K562 (cell line): ENCODE results near the gene NAT14. TPM values are rescaled to one million over a fixed set of nuclear protein-coding genes. Genes with fewer than 3 reads are reported as not detected.

ENCODE experiments used
- ATAC-seq: fragments of 200-7000 bp; cut with Tn5 transposase; 3 replicates; pipeline ENCODE4 v1.9.1; 2020; ENCODE audit warnings: moderate library complexity
- BruUV-seq: library from RNA; stranded (reverse); fragments of 400-500 nt; replicated peaks from 2 replicates; lab custom pipeline; 2021; lab: Mats Ljungman, UMichigan
- CTCF ChIA-PET: fragments of 300-600 bp; formaldehyde crosslinking; extraction: SDS; loops from one replicate; lab custom pipeline; 2021; ENCODE audit warnings: low intra/inter-chr PET ratio; lab: Yijun Ruan, JAX
- POLR2A ChIA-PET: fragments of 300-600, 350-650 bp; sonication (Branson Sonifier 250); formaldehyde crosslinking; extraction: SDS; loops from one replicate; lab custom pipeline; 2021; ENCODE audit warnings: antibody characterized with exemption, inconsistent platforms; lab: Yijun Ruan, JAX
- DNase-seq, 4 experiments: peaks; one replicate each; pipeline versions ENCODE4 v3.0.0 to v3.0.0-alpha.2; 2011 to 2018; ENCODE audit warnings: low spot score in 3 of 4, mixed read lengths in 3 of 4; ENCODE audit errors: extremely low read depth in 1 of 4
- FAIRE-seq: peaks from 2 replicates; lab custom pipeline; 2011; peaks lifted over from hg19 to GRCh38; lab: Jason Lieb, UNC
- H2AFZ ChIP-seq: 2 replicates; pipeline ENCODE4 v1.6.0; 2011; ENCODE audit warnings: low read depth, low read length, control low read depth, inconsistent platforms
- H3K27ac ChIP-seq: fragments of 200-600 bp; 3 replicates; pipeline ENCODE4 v1.8.0; 2011; ENCODE audit warnings: low read depth, mild to moderate bottlenecking, control low read depth, inconsistent platforms, low read length, moderate library complexity, mixed read lengths; ENCODE audit errors: extremely low read depth
- H3K27me3 ChIP-seq, 2 experiments: fragments of 300-600 bp in 1 of 2; 2 replicates in 1 of 2; 3 replicates in 1 of 2; pipeline versions ENCODE4 v1.6.0 to v1.8.0; 2011; ENCODE audit warnings: inconsistent platforms in 2 of 2, low read length in 2 of 2, mild to moderate bottlenecking in 1 of 2, mixed read lengths in 1 of 2, moderate library complexity in 1 of 2; ENCODE audit not compliant: control insufficient read depth in 2 of 2, insufficient read depth in 2 of 2
- H3K36me3 ChIP-seq: fragments of 300-600 bp; 3 replicates; pipeline ENCODE4 v1.8.0; 2011; ENCODE audit warnings: mild to moderate bottlenecking, low read length, inconsistent platforms; ENCODE audit not compliant: control insufficient read depth, insufficient read depth
- H3K4me1 ChIP-seq, 2 experiments: fragments of 200-600 bp in 1 of 2; replicated peaks in 1 of 2; 2 replicates in 1 of 2; 3 replicates in 1 of 2; pipeline versions ENCODE4 v1.5.1 to v1.8.0; 2011; ENCODE audit warnings: inconsistent platforms in 2 of 2, low read length in 2 of 2, mild to moderate bottlenecking in 1 of 2, mixed read lengths in 1 of 2, moderate library complexity in 1 of 2; ENCODE audit not compliant: control insufficient read depth in 2 of 2, insufficient read depth in 2 of 2
- H3K4me2 ChIP-seq: 2 replicates; pipeline ENCODE4 v1.6.1; 2011; ENCODE audit warnings: low read length, control low read depth, inconsistent platforms, mixed read lengths; ENCODE audit not compliant: insufficient read depth
- H3K4me3 ChIP-seq: fragments of 200-600 bp; sonication (generic), shearing (Covaris generic); 2 replicates; pipeline ENCODE4 v1.5.1; 2016; ENCODE audit warnings: control low read depth, inconsistent platforms
- H3K79me2 ChIP-seq: fragments of 200-600 bp; 3 replicates; pipeline ENCODE4 v1.8.0; 2011; ENCODE audit warnings: low read length, inconsistent platforms; ENCODE audit not compliant: control insufficient read depth, insufficient read depth
- H3K9ac ChIP-seq, 2 experiments: 2 replicates each; pipeline versions ENCODE4 v1.6.0 to v1.6.1; 2011; ENCODE audit warnings: low read depth in 2 of 2, low read length in 2 of 2, control low read depth in 1 of 2, inconsistent platforms in 1 of 2, mild to moderate bottlenecking in 1 of 2, mixed read lengths in 1 of 2; ENCODE audit not compliant: insufficient read depth in 1 of 2
- H3K9me1 ChIP-seq: one replicate; pipeline ENCODE4 v1.6.0; 2011; ENCODE audit warnings: inconsistent platforms, mild to moderate bottlenecking, low read length, moderate library complexity; ENCODE audit not compliant: control insufficient read depth, insufficient read depth
- H3K9me3 ChIP-seq: replicated peaks from 2 replicates; pipeline ENCODE4 v1.5.1; 2011; ENCODE audit warnings: low read depth, low read length, inconsistent platforms; ENCODE audit not compliant: control insufficient read depth, insufficient read depth
- H4K20me1 ChIP-seq: replicated peaks from 2 replicates; pipeline ENCODE4 v1.6.1; 2011; ENCODE audit warnings: low read length, inconsistent platforms, mixed read lengths; ENCODE audit not compliant: control insufficient read depth, insufficient read depth
- MYBL2 ChIP-seq, 2 experiments: fragments of 450-650 bp in 1 of 2; sonication (generic) in 1 of 2; formaldehyde crosslinking in 1 of 2; IDR thresholded peaks; 2 replicates each; pipeline versions ENCODE4 v1.6.1 to v1.8.1; 2017 to 2022; ENCODE audit warnings: borderline replicate concordance in 1 of 2, inconsistent platforms in 1 of 2, low read depth in 1 of 2, mild to moderate bottlenecking in 1 of 2, missing genetic modification reagents in 1 of 2, moderate library complexity in 1 of 2
- SP2 ChIP-seq: IDR thresholded peaks from 2 replicates; pipeline ENCODE4 v1.6.1; 2011; ENCODE audit warnings: mild to moderate bottlenecking, low read depth, low read length, moderate library complexity; ENCODE audit not compliant: poor library complexity, severe bottlenecking; ENCODE audit errors: extremely low read depth
- WGBS: fragments of 100-300 bp; shearing (Covaris generic); methylation state at CpG from one replicate; pipeline ENCODE4 v1.1.6; 2016; ENCODE audit warnings: low coverage, mixed read lengths; ENCODE audit not compliant: insufficient coverage; ENCODE audit errors: missing lambda C conversion rate; 5-methylcytosine and 5-hydroxymethylcytosine counted together
- in situ Hi-C: fragments of 300-500 bp; cut with MboI; formaldehyde crosslinking; loops from 4 replicates; pipeline ENCODE4 v1.15.0; 2018; ENCODE audit warnings: inconsistent platforms, mixed read lengths
- intact Hi-C: fragments of 100-400 bp; cut with micrococcal nuclease; formaldehyde crosslinking; loops from 2 replicates; pipeline ENCODE4 v1.14.2; 2022
- polyA plus RNA-seq, 8 experiments: library from polyadenylated mRNA; depleted of rRNA in 4 of 8; stranded (reverse) in 5 of 8; unstranded in 3 of 8; fragments of >200 nt; fragmentation: Nextera tagmentation in 2 of 8; fragmentation: Illumina TruSeq in 1 of 8; extraction: Ambion mirVana in 2 of 8; extraction: Trizol in 1 of 8; gene quantifications; 2 replicates each; pipeline versions ENCODE4 v1.2.1 to v1.2.3, GENCODE V29; 2011 to 2014; ENCODE audit warnings: inconsistent platforms in 1 of 8, missing spikeins in 1 of 8
- total RNA-seq, 7 experiments: library from RNA; depleted of rRNA in 6 of 7; stranded (reverse); fragments of >200 nt in 6 of 7; fragmentation: Illumina TruSeq in 2 of 7; extraction: Trizol in 2 of 7; gene quantifications; 2 replicates each; pipeline versions ENCODE4 v1.2.1 to v1.2.3, GENCODE V29; 2011 to 2021; ENCODE audit warnings: low replicate concordance in 1 of 7
- TF ChIP-seq, protein P1 (sequence below): sonication (generic); formaldehyde crosslinking; IDR thresholded peaks from 2 replicates; pipeline ENCODE4 v1.8.0; 2023; ENCODE audit warnings: mild to moderate bottlenecking, missing genetic modification reagents
- TF ChIP-seq, protein P2 (sequence below): sonication (generic); formaldehyde crosslinking; IDR thresholded peaks from 2 replicates; pipeline ENCODE4 v1.8.0; 2022; ENCODE audit warnings: mild to moderate bottlenecking, missing genetic modification reagents
- TF ChIP-seq, protein P3 (sequence below), 2 experiments: fragments of 450-650 bp in 1 of 2; sonication (generic) in 1 of 2; formaldehyde crosslinking in 1 of 2; IDR thresholded peaks; 2 replicates each; pipeline versions ENCODE4 v1.7.1 to v1.9.0; 2016 to 2022; ENCODE audit warnings: inconsistent platforms in 1 of 2, mild to moderate bottlenecking in 1 of 2, missing genetic modification reagents in 1 of 2

NAT14 gene
- total and polyA plus RNA-seq, 9 of the 15 experiments (the other 6 are each of a cell fraction or from before 2014, with no cell fraction given): 2.4 to 77.0 (median 26.7) TPM

DNA sequence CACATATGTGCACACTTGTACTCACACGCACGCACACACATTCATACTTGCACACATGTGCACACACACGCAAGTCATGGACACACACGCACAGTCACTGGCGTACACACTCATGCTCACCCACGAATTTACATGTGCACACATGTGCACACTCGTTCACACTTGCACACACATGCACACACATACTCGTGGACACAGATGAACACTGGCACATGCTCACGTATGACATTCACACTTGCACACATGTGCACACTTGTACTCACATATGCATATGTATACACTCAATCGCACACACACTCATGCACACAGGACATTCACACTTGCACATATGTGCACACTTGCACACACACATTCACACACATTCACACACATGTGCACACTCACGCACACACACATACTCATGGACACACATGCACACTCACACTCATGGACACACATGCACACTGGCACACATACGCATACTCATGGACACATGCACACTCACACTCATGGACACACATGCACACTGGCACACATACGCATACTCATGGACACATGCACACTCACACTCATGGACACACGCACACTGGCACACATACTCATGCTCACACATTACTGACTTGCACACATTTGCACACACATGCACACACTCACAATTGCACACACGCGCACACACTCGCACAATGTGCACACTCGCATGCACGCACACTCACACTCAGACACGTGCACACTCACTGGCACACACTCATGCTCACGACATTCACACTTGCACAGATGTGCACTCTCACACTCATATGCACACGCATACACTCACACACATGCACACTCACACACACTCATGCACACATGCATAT is 42.4 kb downstream of the NAT14 start:
- H3K27me3 ChIP-seq: no peaks in the 10 kb centered on the region; a peak in 2 of 5 replicates
- POLR2A ChIA-PET: interaction anchor here (1.0 kb wide), 1 partner anchor 38 kb away, joined by 3 read pairs; no protein-coding TSS in a partner anchor
- H3K9ac ChIP-seq: no peak overlapping the region
- in situ Hi-C loops (no loop called here), intact Hi-C loops (no loop called here)
- no peak for DNase-seq
- H3K27ac ChIP-seq: no peak overlapping the region
- WGBS: 50% methylated on average over 22 of the region's 22 CpGs
- no peak for ATAC-seq
- no peak overlapping the region for H2AFZ ChIP-seq
- no peaks in the 10 kb centered on the region for H3K36me3 ChIP-seq
- no peaks in the 10 kb centered on the region for H3K79me2 ChIP-seq
- no peak overlapping the region for H3K4me3 ChIP-seq
- peaks cover 12% of the 10 kb centered on the region for H3K9me3 ChIP-seq
- CTCF ChIA-PET: no interaction called here
- H4K20me1 ChIP-seq: no peaks in the 10 kb centered on the region
- FAIRE-seq: no peak
- no peak overlapping the region for H3K4me2 ChIP-seq
- no peaks in the 10 kb centered on the region for H3K9me1 ChIP-seq
- BruUV-seq: no TSS peak
- peaks cover 0 to 31% of the 10 kb centered on the region in 2 experiments; a peak in 3 of 5 replicates for H3K4me1 ChIP-seq
- TF ChIP-seq, protein P1, sequence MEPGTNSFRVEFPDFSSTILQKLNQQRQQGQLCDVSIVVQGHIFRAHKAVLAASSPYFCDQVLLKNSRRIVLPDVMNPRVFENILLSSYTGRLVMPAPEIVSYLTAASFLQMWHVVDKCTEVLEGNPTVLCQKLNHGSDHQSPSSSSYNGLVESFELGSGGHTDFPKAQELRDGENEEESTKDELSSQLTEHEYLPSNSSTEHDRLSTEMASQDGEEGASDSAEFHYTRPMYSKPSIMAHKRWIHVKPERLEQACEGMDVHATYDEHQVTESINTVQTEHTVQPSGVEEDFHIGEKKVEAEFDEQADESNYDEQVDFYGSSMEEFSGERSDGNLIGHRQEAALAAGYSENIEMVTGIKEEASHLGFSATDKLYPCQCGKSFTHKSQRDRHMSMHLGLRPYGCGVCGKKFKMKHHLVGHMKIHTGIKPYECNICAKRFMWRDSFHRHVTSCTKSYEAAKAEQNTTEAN (CRISPR knock-in tag): peak; percentile 100
- no peak for TF ChIP-seq MYBL2 (IDR thresholded peaks at IDR 0.05; ENCODE audit: low read depth)
- TF ChIP-seq MYBL2 (CRISPR knock-in tag; IDR thresholded peaks at IDR 0.05; ENCODE audit: borderline replicate concordance): 0 out of 2 replicates have a peak, but pooled peaks have one; percentile 70
- TF ChIP-seq, protein P2, sequence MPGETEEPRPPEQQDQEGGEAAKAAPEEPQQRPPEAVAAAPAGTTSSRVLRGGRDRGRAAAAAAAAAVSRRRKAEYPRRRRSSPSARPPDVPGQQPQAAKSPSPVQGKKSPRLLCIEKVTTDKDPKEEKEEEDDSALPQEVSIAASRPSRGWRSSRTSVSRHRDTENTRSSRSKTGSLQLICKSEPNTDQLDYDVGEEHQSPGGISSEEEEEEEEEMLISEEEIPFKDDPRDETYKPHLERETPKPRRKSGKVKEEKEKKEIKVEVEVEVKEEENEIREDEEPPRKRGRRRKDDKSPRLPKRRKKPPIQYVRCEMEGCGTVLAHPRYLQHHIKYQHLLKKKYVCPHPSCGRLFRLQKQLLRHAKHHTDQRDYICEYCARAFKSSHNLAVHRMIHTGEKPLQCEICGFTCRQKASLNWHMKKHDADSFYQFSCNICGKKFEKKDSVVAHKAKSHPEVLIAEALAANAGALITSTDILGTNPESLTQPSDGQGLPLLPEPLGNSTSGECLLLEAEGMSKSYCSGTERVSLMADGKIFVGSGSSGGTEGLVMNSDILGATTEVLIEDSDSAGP (CRISPR knock-in tag): 0 out of 2 replicates have a peak, but pooled peaks have one; percentile 34
- TF ChIP-seq SP2: no peak
- TF ChIP-seq, protein P3, sequence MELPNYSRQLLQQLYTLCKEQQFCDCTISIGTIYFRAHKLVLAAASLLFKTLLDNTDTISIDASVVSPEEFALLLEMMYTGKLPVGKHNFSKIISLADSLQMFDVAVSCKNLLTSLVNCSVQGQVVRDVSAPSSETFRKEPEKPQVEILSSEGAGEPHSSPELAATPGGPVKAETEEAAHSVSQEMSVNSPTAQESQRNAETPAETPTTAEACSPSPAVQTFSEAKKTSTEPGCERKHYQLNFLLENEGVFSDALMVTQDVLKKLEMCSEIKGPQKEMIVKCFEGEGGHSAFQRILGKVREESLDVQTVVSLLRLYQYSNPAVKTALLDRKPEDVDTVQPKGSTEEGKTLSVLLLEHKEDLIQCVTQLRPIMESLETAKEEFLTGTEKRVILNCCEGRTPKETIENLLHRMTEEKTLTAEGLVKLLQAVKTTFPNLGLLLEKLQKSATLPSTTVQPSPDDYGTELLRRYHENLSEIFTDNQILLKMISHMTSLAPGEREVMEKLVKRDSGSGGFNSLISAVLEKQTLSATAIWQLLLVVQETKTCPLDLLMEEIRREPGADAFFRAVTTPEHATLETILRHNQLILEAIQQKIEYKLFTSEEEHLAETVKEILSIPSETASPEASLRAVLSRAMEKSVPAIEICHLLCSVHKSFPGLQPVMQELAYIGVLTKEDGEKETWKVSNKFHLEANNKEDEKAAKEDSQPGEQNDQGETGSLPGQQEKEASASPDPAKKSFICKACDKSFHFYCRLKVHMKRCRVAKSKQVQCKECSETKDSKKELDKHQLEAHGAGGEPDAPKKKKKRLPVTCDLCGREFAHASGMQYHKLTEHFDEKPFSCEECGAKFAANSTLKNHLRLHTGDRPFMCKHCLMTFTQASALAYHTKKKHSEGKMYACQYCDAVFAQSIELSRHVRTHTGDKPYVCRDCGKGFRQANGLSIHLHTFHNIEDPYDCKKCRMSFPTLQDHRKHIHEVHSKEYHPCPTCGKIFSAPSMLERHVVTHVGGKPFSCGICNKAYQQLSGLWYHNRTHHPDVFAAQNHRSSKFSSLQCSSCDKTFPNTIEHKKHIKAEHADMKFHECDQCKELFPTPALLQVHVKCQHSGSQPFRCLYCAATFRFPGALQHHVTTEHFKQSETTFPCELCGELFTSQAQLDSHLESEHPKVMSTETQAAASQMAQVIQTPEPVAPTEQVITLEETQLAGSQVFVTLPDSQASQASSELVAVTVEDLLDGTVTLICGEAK (IDR thresholded peaks at IDR 0.05): no peak
- TF ChIP-seq, protein P3 (CRISPR knock-in tag; IDR thresholded peaks at IDR 0.05): peak; percentile 31; the same call in 1 of the 2 replicates
